CD4-positive, alpha-beta T cell treated with Interleukin-2 at 100 ng/mL for 4 hours (primary cell): ENCODE data around the gene KMT2E.

ENCODE experiments used
- DNase-seq: peaks from one replicate; pipeline ENCODE4 v3.0.0-alpha.2; 2020; ENCODE audit warnings: low spot score

Gene KMT2E

GRCh38 chr7:105130580-105130979, 116.6 kb downstream of the KMT2E start:
- no peak for DNase-seq

GRCh38 chr7:105131033-105131656, 117.1 kb downstream of the KMT2E start:
- DNase-seq: no peak

- DNase-seq: no peak
Observed at GRCh38 chr7:105131890-105132289, 117.9 kb downstream of the KMT2E start.

GRCh38 chr7:105132335-105132734, 118.3 kb downstream of the KMT2E start:
- no peak for DNase-seq

- DNase-seq: no peak
Observed at GRCh38 chr7:105132835-105133234, 118.8 kb downstream of the KMT2E start.

- DNase-seq: no peak
Observed at GRCh38 chr7:105133358-105133757, 119.4 kb downstream of the KMT2E start.

GRCh38 chr7:105133986-105134655, 120.1 kb downstream of the KMT2E start:
- no peak for DNase-seq

- DNase-seq: no peak
Observed at GRCh38 chr7:105136221-105136620, 122.2 kb downstream of the KMT2E start.

GRCh38 chr7:105137898-105138297, 123.9 kb downstream of the KMT2E start:
- no peak for DNase-seq

GRCh38 chr7:105139381-105139780, 125.4 kb downstream of the KMT2E start:
- DNase-seq: no peak

- DNase-seq: no peak
Observed at GRCh38 chr7:105141068-105141467, 127.1 kb downstream of the KMT2E start.

- no peak for DNase-seq
Observed at GRCh38 chr7:105149827-105150226, 135.8 kb downstream of the KMT2E start.

GRCh38 chr7:105151152-105151551, 137.1 kb downstream of the KMT2E start:
- DNase-seq: no peak

- DNase-seq: no peak
Observed at GRCh38 chr7:105153531-105153930, 139.5 kb downstream of the KMT2E start.

- no peak for DNase-seq
Observed at GRCh38 chr7:105154084-105154483, 140.1 kb downstream of the KMT2E start.

- no peak for DNase-seq
Observed at GRCh38 chr7:105156731-105157130, 142.7 kb downstream of the KMT2E start.

- DNase-seq: no peak
Observed at GRCh38 chr7:105157278-105157677, 143.3 kb downstream of the KMT2E start.

- no peak for DNase-seq
Observed at GRCh38 chr7:105161366-105161765, 147.4 kb downstream of the KMT2E start.
